ENCODE data around the gene P2RY1.

DNA sequence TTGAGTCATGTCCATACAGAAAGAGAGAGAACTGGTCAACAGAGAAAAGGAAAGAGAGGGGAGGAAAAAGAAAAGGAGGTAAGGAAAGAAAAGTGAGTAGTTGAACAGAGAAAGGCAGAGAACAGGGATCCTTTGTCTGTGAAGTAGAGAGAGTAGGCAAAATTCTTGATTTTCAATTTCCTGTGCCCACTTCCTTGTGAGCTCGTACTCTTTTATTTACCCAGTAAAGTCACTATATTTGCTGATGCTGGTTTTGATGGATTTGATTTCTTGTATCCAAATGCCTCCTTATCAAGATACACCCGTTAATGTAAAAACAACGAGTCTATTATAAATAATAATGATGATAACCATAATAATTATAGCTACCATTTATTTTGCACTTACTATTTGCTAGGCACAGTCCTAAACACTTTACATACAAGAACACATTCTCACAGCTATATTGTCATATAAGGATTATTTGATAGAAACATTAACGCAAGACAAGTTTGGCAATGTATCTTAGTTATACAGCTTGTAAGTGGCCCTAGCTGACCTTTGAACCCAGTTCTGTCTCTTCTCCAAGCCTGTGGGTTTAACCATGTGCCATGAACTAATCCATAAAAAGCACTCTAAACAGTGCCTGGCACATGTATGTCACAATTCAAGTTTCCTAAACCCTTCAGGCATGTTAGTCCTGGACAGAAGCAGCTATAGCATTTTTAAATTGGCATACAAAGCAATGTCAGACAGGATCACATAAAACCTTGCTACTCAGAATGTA lies 6.7 kb upstream of the P2RY1 start:
- TF ChIP-seq EP300 (IDR thresholded peaks at IDR 0.05) (no peak), POLR2A (IDR thresholded peaks at IDR 0.05) (no peak)
